GM18867 (cell line): ENCODE results near the gene DNM2.

Source experiments
- ATAC-seq: cut with Tn5 transposase; IDR thresholded peaks from one replicate; pipeline ENCODE4 v1.9.1; 2021; ENCODE audit warnings: mild to moderate bottlenecking, moderate library complexity; ENCODE audit not compliant: unreplicated experiment

DNM2 gene

GRCh38 chr19:10768936-10769335 lies 51.1 kb downstream of the DNM2 start:
- no peak for ATAC-seq

DNA sequence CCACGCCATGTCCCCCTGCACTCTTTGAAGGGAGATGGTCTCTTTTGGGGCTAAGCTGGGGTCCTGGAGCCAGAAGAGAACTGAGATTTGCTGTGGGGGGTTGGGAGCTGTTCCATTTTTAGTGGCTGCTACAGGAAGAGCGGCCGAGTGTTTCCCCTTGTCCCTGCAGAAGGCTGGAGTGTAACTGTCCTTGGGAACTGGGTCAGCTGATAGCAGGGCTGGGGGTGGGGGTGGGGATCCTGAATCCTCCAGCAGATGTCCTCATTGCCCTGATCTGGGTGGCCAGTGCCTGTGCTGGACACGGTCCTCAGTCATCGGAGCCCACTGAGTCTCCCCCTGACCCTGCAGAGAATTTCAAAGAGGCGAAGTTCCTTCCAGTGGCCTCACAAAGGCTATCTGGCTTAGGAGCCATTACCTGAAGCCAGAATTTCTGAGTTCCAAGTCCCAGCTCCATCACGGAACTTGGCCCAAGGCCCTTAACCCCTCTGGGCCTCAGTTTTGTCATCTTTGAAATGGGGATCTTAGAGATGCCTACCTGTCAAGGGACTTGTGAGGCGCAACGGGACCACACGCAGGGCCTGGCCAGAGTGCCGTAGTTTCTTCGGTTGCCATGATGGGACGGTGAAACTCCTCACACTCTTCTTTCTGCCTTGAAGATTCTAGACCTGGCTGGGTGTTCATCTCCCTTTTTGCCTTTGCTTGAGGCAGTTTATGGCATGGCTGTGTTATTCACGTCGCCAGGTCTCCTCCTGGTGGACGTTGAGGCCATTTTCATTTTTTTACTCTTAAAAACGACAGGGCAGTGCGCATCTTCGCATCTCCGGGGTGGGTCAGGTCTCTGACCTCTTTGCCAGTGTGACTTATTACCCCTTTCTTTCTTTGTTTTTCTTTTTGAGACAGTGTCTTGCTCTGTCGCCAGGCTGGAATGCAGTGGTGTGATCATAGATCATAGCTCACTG lies 51.9 kb downstream of the DNM2 start:
- ATAC-seq, result no peak

DNA sequence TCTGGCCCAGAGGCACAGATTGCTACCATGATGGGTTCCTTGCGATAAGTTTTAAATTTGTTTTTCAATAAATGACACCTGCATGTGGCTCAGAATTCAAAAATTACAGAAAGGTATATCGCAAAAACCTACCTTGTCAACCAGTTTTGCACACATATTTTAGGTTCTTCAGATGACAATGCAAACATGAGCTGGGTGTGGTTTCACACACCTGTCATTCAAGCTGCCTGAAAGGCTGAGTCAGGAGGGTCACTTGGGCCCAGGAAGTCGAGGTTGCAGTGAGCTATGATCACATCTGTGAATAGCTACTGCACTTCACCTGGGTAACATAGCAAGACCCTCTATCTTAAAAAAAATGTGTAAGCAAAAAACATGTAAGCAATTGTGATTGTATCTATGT lies 56.1 kb downstream of the DNM2 start:
- ATAC-seq, result no peak

- ATAC-seq, result no peak
Measured at GRCh38 chr19:10774893-10775292, 57.0 kb downstream of the DNM2 start.

- no peak for ATAC-seq
Measured at GRCh38 chr19:10776900-10777650, 59.2 kb downstream of the DNM2 start.

- no peak for ATAC-seq
Measured at GRCh38 chr19:10780368-10780767, 62.5 kb downstream of the DNM2 start.

DNA sequence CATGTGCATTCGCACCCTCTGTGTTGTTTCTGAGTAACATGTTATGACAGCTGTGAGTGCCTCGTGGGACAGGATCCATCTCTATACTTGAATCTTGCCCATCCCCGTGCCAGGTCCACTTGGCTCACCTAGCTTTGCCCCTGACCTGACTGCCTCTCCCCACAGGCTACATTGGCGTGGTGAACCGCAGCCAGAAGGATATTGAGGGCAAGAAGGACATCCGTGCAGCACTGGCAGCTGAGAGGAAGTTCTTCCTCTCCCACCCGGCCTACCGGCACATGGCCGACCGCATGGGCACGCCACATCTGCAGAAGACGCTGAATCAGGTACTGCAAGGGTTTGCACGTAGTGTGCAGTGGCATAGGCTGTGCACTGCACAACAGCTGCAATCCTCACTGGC lies 64.9 kb downstream of the DNM2 start:
- ATAC-seq, result no peak

GRCh38 chr19:10784257-10784656 lies 66.4 kb downstream of the DNM2 start:
- no peak for ATAC-seq

DNA sequence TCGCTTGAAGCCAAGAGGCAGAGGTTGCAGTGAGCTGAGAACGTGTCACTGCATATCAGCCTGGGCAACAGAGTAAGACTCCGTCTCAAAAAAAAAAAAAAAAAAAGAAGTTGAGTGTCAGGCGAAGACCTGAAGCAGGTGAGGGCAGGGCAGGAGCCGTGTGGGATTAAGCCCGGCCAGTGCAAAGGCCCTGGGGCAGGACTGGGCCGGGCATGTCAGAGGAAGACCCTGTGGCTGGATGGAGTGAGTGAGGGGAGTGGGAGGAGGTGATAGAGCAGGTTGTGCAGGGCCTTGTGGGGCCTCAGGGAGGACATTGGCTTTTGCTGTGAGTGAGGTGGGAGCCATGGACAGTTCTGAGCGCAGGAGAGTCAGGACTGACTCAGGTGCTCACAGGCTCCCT lies 70.3 kb downstream of the DNM2 start:
- ATAC-seq, result no peak

GRCh38 chr19:10789866-10790265 lies 72.0 kb downstream of the DNM2 start:
- no peak for ATAC-seq

- no peak for ATAC-seq
Measured at GRCh38 chr19:10796653-10797052, 78.8 kb downstream of the DNM2 start.

GRCh38 chr19:10797078-10797477 lies 79.2 kb downstream of the DNM2 start:
- no peak for ATAC-seq

DNA sequence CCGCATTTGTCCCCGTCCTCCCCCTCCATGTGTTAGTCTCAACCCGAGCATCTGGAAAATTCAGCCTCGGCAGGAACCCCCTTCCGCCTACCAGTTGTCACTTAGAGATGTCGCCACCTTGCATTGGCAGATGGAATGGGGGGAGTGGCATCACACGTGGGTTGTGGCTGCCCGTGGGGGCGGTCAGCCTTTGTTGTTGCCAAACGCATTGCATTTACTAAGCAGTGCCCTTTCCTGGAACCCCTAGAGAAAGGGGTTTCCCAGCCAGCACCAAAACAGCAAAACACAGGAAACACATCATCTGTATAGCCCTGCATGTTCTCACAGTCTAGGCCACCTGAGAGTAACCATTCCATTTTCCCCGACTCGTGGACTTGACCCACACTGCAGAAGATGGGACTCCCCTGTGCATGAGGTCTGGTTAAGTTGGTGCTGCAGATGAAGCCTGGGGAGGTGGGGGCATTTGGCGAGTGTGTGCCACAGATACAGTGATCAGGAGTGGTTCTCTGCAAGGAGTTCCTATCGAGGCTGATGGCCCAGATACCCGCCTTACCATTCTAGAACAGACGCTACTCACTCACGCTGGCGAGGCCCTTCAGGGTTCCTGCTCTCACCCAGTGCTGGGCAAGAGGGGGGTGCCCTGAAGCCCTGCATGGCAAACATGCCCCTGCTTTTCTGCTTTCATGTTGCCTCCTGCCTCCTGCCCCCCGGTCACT lies 79.8 kb downstream of the DNM2 start:
- no peak for ATAC-seq

GRCh38 chr19:10800488-10800887 lies 82.6 kb downstream of the DNM2 start:
- no peak for ATAC-seq

DNA sequence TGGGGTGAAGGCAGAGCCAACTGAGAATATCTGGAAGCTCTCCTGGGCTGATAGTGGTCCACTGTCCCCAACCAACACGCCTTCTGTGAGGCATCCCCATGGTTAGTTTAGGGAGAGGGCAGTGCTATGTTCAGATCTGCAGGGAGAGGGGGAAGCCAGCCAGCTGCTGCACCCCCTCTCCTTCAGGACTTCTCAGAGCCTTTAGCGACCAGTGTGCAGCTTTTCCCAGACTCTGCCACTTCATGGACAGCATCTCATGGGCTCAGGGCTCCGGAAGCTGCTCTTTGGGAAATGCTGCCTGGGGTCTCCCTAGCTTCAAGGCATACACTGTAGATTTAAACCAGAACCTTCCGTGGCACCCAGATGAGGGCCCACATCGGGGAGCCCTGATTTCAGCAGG lies 84.6 kb downstream of the DNM2 start:
- ATAC-seq, result no peak

DNA sequence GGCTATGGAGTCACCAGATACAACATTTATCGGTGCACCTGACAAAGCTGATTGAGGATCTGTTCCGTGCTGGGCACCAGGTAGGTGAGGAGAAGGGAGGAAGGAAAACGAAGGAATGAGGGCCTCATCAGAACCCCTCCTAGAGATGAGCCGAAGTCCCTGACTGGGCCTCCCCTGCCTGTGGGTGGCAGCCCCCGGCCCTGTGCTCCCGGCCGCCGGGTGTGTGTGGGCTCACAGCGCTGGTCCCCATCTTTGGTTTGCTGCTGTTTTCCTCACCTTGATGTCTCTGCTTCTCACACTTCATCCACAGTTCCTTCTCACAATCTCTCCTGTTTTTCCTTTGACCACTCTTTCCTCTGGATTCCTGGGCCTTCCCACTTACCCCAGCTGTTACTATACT lies 85.4 kb downstream of the DNM2 start:
- no peak for ATAC-seq

DNA sequence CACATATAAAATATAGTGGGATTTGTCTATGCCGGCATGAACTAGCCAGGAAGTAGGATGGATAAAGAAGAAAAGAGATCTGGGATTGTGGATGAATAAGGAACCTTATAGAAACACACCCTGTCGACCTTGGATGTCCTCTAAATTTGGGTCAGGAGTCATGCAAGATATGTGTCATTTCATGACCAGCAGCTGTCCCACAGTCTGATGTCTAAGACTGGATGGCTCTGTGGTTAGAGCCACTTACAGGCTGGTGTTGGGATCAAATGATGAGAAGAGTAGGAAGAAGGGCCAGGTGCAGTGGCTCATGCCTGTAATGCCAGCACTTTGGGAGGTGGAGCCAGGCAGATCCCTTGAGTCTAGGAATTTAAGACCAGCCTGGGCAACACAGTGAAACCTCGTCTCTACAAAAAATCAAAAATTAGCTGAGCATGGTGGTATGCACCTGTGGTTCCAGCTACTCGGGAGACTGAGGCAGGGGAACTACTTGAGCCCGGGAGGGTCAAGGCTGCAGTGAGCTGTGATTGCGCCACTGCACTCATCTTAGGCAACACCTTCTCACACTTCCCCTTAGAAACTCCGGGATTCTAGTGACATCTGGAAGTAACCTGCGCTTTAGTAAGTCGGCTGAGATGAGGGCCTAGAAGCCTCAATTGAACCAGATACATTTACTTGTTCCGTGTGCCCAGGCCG lies 87.3 kb downstream of the DNM2 start:
- no peak for ATAC-seq

DNA sequence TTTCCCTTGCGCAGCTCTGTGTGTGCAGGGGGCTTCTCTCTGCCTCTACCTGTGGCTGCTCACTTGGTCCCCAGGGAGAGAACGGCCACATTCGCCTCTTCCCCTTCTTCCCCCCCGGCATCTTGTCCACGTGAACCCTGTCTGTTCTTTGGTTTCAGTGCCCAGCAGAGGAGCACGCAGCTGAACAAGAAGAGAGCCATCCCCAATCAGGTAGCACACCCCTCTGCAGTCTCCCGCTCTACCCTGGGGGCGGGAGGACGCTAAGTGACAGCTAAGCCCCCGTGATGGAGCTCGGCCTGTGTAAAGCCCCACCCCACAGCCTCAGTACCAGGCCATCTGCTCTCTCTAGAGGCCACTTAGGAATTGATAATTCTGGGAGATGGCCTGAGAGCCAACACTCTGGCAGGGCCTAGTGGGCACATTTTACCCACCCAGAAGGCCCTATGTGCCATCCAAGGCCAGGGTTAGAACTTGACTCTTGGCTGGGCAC lies 87.9 kb downstream of the DNM2 start:
- ATAC-seq, result no peak

DNA sequence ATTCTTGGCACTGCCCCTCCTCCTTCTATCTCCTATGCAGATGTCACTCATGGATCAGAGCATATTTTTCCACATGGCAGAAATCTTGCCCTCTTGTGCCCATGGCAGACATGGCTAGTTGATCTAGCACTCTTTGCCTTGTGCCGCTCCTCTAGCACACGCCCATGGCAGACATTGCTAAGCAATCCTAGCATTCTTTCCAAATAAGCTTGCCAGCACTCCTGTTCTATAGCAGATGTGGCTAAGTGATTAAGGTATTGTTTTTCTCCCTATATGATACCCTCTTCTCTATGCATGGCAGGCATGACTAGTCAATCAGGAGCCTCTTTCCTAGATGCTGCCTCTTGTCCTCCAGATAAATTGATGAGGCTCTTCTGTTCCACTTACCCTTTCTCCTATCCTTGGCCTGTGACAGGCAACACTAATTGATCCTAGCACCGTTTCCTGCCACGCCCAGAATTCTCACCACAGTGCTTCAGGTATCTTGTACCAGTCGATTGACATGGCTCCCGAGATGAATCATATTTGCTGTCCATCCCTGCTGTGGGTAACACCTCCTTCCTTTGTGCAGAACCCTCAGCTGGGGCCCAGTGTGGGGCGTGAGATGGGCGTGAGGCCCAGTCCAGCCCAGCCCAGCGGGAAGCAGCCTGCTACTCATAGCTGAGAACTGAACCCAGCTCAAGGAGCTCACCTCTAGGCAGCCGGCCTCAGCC lies 91.2 kb downstream of the DNM2 start:
- no peak for ATAC-seq

DNA sequence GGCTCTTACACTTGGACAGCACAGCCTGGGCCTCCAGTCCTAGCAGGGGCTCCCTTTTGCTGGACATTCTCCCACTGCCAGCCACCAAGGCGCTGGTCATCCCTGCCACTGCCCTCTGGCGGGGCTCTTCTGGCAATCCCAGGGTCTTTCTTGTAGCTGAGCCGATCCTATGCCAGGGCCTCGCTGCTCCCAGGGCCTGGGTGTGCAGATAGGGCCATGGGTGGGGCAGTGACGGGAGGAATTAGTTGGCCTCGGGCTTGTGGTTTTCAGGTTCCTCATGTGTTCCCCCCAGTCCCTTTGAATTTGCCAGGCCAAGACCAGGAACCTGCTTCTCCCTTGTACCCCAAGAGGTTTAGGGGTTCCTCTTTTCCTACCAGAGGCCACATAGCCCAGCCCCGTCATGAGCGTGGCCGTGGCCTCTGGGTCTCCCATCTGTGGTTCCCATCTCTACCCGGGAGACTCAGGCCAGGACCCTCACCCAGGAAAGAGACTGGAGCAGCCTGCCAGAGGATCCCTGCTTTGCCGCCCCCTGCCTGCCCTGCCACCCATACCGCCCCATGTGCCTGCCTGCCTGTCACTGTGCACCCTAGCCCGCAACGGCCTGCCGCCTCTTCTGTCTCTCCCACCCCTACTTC lies 91.9 kb downstream of the DNM2 start:
- ATAC-seq, result no peak
